GM19395 (cell line): ENCODE data around the gene SEL1L3.
"Not testable (repeated sequence)": the region's sequence is repeated elsewhere in the genome, so short reads cannot be mapped to it uniquely, and the experiment has no call there.

ENCODE experiments used
- ATAC-seq: cut with Tn5 transposase; IDR thresholded peaks from one replicate; pipeline ENCODE4 v1.9.1; 2021; ENCODE audit warnings: mild to moderate bottlenecking, moderate library complexity; ENCODE audit not compliant: unreplicated experiment

Gene SEL1L3

DNA sequence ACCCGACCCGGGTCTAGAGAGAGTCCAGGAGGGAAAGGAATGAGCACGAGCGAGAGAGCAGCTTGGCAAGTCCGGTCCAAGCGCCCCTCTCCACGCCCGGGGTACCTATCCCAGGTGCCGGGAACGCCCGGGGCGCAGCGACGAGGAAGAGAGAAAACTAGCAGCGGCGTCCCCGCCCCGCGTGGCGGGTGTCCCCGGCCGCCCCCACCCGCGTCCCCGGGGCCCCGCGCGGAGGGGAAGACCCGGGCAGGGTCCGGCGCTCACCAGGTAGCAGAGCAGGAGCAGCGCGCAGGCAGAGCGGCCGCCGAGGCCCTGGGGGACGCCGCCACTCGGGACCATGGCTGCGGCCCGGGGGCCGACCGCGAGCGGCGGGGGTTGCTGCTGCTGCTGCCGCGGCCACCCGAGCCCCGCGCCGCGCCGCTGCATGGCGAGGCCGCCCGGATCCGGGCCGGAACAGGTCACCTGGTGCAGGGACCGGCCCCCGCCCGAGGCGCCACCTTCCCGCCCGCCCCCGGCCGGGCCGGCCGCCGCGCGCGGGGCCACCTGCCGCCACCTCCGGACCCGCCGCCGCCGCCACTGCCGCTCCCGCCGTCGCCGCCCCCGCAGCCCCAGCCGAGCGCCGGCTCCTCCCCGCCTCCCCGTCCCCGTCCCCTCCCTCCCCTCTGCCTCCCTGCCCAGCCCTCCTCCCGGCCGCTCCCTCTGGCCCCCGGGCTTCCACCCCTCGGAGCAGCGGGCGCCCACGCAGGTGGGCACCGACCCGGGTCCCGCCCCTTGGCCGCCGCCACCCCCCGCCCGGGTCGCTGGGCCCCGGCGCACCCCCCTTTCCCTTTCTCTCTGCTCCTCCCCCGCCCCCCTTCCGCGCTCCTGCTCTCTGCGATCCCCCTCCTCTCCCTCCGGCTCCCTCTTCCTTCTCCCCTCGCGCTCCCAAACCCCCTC is at the start of gene SEL1L3:
TSS of gene SEL1L3 (minus strand) at position 578 of the 936 bp plus-strand sequence. CDS start at position 426, 152 bp downstream.
- ATAC-seq = peak; percentile 41

DNA sequence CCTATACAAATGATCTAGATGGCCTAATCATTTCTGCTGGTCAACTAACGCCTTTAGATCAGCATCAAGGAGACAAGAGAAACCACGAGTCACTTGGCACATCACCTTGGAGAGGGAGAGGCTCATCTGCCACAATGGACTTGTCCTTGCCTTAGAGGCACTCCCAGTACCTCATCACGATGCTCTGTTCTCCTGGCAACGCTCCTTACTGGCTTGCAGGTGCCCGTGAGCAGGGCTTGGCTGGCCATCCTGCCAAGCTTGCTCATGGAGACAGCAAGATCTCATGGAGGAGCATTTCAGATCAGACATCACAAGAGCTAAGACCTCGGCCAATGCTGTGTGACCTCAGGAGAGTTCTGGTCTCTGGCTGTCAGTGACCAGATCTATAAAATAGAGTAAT is 48.6 kb upstream of the SEL1L3 start:
- ATAC-seq = no peak

DNA sequence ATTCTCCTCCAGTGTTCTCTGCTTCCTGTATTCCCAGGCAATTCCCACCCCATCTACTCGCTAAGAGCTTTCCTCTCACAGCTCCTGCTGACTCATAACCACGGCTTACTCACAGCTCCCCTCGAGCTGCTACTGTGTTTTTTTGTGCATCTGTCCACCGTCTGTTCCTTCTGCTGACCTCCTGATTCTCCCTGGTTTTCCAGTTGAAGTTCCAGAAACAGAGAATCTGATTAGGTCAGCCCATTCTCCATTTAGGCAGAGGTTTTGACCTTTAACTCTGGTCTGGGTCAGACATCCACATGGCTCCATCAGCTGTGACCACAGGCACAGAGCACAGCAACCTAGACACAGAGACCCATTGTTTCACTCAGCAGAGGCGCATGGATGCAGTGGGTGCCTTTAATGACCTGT is 45.7 kb upstream of the SEL1L3 start:
- ATAC-seq = no peak

DNA sequence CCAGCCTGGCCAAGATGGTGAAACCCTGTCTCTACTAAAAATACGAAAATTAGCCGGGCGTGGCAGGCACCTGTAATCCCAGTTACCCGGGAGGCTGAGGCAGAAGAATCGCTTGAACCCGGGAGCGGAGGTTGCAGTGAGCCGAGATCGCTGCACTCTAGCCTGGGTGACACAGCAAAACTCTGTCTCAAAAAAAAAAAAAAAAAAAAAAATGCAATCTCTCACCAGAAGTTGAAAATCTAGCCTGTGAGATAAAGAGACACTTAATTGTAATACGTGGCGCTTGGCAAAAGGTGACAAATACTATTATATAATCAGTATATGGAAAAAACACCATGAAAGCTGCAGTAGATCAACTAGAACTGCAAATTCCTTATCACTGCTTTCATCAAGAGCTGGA is 43.3 kb upstream of the SEL1L3 start:
- ATAC-seq = not testable (repeated sequence)

DNA sequence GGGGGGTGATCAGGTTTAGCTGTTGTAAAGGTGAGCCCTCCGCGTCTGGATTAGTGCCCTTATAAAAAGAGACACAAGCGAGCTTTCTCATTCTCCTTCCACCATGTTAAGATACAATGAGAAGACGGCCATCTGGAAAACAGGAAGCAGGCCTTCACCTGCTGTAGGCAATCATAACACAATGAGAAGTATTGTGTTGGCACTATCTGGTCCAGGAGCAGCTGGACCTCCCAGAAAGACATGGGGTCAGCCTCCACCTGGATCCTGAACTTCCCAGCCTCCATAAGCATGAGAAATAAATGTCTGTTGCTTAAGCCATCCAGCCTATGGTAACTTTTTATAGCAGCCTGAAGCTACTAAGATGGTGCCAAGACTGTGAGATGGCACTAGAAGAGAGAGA is 42.6 kb upstream of the SEL1L3 start:
- ATAC-seq = no peak

DNA sequence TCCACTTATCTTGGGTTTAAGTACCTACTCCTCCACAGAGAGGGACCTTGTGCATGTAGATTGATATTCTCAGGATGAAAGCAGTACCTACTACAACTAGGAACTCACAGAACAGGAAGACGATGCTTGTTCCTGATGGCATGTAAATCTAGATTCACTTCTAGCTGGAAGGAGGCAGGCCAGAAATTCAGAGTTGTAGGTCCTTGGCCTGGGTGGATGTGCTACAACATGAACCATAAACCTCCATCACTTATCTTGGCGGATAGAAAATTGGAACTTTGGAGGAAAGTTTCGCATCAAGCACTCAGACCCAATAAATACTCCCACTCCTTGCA is 41.9 kb upstream of the SEL1L3 start:
- peak; percentile 51 for ATAC-seq

DNA sequence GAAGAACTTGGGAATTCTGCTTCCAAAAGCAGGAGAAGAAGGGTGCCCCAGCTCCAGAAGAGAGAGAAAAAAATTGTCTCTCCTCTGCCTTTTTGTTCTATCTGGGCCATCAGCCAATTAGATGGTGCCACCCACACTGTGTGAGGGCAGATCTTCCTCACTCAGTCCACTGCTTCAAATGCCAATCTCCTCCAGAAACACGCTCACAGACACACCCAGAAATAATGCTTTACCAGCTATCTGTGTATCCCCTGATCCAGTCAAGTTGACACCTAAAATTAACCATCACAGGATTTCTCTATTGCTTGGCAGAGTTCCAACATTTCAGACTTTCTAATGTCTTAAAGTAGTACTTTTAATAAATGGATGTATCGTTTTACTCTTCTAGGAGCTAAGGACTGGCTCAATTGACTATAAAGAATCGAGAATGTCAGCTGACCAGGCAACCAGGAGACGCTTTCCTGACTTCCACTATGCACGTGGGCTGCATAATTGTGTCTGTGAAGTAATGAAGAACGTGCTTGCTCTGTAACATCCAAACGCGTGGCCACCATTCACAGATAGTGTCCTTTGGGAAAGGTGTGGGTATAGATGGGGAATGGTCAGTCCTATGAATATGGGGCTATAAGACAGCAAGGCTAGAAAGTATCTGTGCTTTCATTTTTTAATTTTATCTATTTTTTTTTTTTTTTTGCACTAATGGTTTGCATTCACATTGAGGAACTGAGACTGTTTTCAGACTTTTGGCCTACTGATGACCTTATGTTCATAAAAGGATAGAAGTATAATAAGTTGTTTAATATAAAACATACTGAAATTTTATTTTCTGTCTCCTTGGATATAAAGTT is 41.3 kb upstream of the SEL1L3 start:
- ATAC-seq = peak; percentile 69

DNA sequence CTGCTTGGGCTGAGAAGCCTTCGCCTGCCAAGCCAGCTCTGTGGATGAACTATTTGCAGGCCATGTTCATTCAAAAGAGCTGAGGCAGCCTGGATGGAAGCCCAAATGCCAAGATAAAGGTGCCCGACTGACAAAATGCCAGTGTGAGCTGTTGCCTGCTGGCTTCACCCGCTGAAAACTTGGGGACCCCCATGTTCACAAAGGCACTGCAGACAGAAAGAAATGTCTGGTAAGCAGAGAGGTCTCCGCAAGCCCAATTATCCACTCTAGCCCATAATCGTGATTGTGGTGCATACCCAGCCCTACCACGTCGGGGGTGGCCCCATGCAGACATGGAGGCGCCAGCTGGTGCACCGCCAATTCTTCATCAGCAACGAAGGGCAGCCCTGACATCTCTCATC is 38.2 kb upstream of the SEL1L3 start:
- ATAC-seq = no peak

DNA sequence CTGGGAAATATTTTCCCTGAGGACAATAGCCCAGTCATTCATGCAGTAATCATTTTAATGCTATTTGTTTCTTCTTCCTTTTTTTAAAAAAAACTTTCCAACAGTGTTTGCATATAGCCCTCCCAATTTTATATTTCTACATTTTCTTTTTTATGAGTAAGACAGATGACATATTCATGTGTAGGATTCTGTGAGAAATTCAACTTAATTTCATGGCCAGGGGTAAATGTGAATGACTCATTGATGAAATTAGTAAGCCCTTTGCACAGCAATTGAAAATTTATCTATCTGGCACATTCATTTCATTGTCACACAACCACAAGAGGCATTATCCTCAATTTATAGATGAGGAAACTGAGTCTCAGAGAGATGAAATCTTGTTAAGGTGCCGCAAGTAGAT is 37.5 kb upstream of the SEL1L3 start:
- no peak for ATAC-seq

DNA sequence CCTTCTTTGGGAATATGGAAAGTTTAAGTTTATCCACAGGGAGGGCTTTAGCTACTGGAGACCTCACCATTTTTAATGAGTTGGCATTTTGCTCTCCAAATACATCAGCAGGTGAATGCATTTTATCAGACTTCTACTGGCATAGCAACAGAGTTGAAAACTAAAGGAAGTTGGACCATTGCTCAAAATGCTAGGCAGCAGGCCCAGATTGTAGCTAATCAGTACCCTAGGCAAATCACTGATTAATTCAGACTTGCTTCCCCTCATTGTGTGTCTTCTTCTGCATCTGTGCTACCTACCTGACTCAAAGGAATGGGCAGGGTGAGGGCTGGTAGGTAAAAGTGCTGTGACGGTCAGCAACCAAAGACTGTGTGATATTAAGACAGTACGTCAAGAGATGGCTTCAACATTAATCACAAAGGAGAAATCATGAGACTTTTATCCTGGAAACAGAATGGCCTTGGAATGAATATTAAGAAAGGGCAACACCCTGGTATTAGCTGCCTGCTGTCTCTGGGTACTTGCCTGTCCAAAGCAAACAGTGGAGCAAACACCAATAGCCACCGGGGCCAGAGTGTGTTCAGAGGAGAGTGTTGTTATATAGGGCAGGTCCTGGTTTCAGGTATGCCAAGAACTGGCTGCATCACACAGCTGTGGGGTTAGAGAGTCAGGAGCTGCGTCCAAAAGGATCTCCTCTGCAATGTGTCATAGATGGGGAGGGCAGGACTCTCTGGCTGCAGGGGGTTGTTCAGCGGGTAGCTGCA is 34.2 kb upstream of the SEL1L3 start:
- ATAC-seq = no peak

DNA sequence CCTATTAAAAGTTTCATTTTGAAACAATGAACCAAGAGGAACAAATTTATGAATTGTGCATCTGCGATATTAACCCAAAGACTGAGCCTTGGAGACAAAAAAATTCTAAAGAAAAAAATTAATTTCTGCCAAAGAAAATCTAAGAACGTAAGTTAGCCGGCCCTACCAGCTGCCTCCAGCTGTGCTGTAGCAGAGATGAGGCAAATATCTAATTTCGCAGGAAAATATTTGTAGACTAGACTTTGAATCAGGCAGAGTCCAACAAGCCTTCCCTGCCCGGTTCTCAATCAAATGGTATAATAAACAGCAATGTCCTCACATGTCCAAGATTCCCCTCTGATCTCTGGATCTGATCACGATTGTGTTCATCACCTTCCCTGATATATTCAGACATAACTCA is 30.0 kb upstream of the SEL1L3 start:
- no peak for ATAC-seq

DNA sequence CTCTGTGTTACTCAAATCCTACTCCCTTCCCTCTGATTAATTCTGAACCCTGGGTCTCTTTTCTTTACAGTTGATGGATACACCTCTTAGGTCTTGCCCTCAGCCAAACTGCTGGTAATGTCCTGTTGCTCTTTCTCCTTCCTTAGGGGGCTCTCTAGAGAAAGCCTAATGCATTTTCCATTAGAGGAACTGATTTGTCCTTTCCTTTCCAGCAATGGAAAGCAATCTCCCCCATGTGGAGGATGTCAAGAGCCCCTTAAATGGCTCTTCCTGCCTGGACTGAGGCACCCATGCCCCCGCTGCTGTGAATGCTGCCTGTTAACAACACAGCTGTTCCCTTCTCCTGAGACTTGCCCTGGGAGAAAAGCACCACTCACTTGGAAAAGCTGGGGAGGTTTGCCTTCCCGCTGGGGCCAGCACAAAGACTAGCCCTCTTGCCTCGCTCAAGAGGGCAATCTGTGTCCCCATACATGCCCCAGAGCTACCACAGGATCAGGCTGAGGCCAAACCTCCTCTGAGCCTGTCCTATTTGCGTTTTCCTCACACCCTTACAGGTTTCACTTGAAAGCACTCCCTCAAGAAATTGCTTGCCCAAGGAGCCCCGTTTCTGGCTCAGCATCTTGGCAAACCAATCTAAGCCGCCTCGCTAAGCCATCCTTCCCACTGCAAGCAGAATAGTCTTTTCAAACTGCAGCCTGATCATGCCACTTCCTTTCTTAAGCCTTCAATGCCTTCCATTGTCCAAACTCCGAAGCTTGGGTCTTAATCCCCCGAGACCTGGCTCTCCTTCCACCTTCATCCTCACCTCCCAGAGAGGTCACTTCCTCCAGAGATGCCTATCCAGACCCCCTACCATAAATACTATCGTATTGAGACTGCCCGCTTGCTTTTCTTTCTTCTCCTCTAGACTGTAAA is 28.0 kb upstream of the SEL1L3 start:
- no peak for ATAC-seq

DNA sequence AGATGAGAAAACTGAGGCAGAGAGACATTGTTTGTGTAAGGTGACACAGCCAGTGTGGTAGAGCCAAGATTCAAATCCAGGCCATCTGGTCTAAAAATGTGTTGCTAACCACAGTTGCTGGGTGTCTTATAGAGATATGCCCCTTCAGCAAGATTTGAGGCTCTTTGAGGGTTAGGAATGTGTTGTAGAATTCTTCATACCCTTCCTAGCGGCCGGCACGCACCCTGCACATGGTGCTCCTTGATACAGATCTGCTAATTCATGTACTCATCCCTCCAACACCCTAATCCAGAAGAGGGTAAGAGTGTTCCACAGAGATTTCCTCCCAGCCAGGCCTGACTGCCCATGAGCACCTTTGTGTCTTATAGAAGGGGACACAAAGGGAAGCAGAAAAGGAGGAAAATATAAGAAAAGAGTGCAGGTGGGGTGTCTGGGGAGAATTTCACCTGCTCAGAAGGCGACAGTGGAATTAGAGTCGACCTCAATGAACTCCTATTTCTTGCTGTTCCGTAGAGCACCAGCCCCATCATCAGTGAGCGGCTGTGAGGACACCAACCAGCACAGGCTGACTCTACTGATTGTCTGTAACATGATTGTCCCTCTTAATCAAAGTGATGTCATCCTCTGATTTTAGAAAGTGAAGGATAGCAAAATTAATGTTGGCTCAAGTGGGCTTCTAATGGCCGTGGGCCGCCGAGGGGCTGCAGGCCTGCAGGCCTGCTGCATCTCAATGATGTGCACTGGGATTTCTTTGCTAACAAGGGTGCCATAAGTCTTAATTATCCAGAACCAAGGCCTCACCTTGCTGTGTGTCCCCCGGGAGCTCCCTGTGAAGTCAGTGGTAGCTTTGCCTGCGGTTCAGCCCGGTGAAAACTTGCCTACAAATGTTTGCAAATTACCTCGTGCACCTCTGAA is 27.1 kb upstream of the SEL1L3 start:
- no peak for ATAC-seq

DNA sequence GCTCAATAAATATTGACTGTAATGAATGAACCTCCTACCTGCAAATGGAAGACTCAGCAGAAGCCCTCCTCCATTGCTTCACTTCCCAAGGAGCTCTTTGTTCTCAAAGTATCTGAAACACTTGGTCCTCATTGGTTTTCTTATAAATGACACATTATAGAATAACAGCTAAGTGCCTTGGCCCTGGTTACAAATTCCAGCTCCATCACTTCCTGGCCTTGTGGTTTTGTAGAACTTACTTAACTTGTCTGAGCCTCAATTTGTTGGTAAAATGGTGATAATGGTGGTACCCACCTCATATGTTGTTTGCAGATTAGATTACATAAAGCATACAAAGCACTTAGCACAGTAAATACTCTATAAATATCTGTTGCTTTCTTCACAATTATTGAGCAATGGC is 26.0 kb upstream of the SEL1L3 start:
- ATAC-seq = no peak

DNA sequence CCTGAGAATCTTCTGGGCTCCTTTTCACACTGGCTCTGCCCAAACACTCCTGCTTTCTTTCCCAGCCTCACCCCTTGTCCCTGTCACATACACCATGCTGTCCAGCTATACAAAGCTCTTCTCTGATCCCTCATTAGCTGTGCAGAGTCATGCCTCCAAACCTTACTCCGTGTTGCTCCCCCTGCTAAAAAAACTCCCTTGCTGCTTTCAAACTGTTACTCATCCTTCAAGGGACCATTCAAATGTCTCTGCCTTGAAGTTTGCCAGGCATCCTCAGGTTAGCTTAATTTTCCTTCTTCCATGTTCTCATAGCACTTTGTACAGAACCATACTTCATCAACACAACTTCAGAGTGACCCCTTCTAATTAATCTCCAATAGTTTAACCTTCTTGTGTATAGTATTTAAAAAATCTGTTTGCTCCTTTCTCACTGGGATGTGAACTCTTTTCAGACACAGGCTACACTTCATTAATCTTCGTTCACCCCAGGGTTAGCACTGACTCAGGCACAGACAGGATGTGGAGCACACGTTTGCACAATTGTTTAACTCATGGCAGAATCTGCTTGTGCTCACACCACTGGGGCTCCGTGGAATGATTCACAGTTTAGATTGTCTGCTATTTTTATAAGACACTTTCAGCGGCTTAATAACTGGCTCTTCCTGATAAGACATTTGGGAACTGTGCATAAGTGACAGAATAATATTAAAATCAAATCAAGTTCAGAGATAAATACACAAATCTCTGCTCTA is 21.4 kb upstream of the SEL1L3 start:
- peak; percentile 48 for ATAC-seq

DNA sequence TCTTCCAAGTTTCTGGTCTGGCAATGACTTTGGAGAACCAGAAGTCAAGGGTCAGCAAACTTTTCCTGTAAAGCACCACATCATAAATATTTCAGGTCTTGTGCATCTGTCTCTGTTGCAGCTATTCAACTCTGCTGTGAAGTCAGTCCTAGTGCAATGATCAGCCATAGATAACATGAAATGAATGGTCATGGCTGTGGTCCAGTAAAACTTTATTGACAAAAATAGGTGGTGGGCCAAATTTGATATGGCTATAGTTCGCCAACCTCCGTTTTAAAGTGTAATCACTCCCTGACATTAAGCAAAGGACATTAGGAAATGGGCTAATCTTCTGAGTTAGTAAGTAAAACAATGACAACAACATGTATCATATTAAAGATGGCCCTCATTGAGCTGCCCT is 20.8 kb upstream of the SEL1L3 start:
- ATAC-seq = no peak

DNA sequence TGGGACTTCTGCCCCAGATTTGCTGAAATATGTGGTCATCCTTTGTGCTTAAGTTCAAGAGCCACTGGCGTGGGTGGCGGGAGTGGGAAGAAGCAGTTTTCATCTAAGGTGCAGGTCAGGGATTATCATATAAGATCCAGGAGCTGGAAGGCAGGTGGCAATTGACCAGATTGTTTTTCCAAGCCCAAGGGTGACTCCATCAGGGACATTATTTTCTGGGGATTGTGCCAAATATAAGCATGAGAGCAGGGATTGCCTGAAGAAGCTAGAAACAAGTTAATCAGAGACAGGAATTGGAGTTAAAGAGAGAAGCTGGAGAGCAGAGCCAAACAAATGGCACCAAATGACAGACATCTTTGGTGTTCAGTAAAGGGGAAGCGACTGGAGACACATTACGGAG is 19.4 kb upstream of the SEL1L3 start:
- ATAC-seq = no peak

DNA sequence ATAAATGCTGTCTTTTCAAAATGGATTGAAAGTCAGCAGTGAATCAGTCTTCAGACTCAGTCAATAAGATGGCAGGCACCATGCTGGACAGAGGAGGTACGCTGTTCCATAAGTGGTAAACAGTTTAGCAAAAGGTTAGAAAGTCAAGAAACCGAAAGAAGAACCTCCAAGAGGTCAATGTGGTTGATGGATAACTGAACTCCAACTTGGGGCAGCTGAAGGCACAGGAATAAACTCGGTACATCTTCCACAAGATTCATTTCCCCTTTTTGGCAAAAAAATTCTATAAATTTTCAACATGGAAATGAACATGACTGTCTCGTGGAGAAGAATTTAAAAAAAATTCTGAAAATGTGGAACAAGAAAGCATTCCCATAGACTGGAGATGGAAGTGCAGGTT is 18.4 kb upstream of the SEL1L3 start:
- no peak for ATAC-seq
